Hematopoietic multipotent progenitor cell (in vitro differentiated cells): ENCODE results near the gene ITGAE. TPM values are rescaled to one million over a fixed set of nuclear protein-coding genes. Genes with fewer than 3 reads are reported as not detected.

Experiments used
- DNase-seq, 3 donors: peaks; one replicate each; pipeline ENCODE4 v3.0.0-alpha.2; 2011 to 2015; ENCODE audit warnings: low read depth in 2 of 3, low spot score in 2 of 3
- total RNA-seq: library from RNA; depleted of rRNA; stranded (reverse); fragments of >200 nt; gene quantifications from one replicate; pipeline ENCODE4 v1.2.3, GENCODE V29; 2012

Gene ITGAE
- total RNA-seq, 1 donor: 10.5 TPM

DNA sequence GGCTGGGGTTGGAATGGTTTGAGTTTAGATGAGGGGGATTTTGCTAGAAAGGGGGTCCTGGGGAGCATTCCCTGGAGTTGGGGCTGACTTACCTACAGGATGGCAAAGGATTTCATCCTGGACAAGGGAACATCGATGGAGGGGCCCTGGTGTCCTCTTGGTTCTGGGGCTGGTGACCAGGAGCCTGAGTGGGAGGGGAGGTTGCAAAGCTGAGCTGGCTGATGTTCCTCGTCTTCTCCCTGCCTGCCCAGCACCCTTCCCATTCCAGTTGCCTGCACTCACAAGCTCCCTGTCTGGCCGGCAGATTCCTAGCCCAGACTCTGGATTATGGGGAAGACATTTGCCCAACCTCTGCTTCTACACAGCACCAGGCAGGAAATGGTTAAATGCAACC lies 37.2 kb downstream of the ITGAE start:
- no peak for DNase-seq

DNA sequence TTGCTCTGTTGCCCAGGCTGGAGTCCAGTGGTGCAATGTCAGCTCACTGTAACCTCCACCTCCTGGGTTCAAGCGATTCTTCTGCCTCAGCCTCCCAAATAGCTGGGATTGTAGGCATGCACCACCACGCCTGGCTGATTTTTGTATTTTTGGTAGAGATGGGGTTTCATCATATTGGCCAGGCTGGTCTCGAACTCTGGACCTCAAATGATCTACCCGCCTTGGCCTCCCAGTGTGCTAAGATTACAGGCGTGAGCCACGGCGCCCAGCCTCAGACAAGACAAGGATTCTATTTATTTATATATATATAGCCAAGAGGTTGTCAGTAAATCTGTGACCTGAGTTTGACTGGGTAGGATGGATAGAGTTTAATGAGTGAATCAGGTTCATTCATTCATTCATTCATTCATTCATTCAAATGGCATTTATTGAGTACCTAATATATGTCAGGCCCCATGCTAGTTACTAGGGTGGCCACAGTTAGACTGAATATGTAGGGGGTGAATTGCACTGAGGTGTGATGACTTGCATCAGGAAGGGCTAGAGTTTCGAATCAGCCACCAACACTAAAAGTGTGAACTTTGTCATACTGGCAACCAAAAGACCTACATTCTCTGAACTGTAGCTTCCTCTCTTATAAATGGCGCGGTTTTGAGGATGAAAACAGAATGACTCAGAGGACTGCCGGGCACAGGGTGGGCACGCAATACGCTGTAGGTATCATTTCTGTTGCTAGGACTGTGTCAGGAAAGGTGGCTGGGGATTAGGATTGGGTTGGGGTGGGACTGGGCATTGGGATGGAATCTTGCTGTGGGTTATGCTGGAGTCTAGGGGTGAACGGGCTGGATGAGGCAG lies 37.8 kb downstream of the ITGAE start:
- peak in 1 of 3 donors; percentile 27 for DNase-seq

DNA sequence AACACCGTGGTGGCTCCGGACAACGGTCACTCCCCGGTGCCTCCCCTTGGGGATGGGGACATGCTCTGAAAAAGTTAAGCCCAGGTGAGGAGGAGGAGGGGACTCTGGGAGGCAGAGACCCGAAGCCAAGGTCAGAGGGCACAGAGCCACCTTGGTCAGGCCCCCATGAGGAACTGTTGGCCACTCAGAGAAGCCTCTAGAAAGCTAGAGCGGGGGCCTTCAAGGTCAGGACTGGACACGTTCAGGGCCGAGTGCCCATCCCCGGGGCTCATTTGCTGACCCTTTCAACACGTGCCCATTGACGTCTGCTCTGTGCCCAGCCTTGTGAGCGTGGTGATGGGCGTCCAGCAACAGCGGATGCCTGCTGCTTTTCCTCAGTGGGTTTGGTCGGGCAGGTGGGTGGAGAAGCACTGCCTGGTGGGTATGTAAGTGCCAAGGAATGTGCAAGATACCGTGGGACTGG lies 39.0 kb downstream of the ITGAE start:
- no peak for DNase-seq

DNA sequence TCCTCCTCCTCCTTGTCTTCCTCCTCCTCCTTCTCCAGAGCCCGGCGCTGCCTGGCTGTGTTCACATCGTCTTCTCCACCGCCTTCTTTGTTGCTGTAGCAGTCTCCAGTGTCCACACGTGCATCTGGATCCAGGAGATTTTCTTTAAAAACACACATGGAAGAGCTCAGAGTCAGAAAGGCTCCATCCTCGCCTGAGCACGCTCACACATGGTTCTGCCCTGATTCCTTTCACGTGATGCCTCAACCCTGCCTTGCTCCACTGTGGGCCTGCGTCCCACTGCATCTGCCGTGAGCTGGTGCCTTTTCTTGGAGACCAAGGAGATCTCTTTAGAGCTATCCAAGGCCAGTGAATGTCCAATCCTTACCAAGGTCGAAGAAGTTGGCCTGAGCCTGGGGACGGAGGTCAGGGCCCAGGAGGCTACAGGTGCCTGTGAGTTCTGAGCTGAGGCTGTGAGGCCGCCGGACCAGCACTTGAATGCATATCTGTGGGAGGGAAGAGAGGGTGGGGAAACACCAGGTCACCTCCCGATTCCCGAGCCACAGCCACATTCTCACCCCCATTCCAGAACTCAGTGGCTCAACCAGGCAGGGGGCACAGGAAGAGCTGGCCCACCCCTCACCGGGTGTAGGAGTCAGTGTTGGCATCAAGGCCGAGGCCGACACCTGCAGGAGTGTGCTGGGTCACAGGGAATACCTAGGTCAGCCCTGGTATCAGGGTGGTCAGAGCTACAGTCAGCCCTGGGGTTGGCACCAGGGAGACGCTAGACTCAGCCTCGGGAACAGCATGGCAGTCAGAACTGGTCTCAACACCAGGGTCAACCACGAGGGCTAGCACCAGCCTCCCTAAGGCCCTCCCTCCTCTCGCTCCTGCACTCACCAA lies 39.7 kb downstream of the ITGAE start:
- DNase-seq: no peak

DNA sequence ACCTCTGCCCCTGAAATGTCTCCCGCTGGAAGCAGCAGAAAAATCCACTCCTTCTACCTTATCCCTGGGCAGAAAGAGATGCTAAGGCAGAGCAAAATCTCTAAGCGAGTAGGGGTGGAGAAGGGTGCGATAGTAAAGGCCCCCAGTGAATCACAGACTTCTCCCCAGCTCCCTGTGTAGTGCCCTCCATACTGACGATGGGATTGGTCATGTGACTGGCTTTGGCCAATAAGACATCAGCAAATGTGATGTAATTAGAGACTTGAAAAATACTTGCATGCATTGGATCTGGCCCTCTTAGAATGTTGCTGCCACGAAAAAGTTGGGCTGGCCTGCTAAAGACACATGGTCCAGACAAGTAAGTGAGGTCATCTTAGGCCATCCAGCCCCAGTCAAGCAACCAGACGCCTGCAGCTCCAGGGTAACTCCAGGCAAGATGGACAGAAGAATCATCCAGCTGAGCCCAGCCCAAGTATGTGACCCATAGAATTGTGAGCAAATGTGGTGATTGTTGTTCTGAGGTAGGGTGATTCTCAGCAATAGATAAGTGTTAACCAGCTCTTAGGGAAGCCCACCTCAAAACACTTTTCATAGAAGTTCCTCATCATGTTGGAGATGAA lies 41.3 kb downstream of the ITGAE start:
- no peak for DNase-seq

DNA sequence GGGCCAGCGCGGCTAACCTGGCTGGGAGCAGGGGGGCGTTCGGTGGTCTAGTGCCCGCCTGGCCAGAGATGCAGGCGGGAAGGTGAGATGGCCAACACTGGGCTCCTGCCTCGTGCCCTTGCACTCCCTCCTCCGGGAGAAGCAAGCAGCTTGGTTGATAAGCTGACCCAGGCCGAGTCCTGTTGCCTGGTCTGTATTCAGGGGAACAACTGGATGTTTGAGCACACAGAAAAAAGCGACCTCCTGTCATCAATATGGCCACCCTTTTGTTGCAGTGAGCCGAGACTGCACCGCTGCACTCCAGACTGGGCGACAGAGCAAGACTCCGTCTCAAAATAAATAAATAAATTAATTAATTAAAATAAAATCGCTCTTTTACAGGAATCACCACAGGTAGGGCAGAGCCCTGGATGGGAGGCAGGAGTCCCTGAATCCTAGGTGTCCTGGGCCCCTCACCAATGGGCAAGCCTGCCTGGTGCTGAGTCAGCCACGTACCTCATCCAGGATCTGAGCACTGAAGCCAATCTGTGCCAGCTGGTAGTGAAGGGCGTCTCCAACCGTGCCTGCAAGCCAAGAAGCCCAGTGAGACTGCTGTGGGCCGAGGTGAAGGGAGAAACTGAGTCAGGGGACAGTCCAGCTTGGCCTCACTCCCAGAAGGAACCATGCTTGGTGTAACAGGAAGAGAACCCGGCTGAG lies 45.5 kb downstream of the ITGAE start:
- no peak for DNase-seq

DNA sequence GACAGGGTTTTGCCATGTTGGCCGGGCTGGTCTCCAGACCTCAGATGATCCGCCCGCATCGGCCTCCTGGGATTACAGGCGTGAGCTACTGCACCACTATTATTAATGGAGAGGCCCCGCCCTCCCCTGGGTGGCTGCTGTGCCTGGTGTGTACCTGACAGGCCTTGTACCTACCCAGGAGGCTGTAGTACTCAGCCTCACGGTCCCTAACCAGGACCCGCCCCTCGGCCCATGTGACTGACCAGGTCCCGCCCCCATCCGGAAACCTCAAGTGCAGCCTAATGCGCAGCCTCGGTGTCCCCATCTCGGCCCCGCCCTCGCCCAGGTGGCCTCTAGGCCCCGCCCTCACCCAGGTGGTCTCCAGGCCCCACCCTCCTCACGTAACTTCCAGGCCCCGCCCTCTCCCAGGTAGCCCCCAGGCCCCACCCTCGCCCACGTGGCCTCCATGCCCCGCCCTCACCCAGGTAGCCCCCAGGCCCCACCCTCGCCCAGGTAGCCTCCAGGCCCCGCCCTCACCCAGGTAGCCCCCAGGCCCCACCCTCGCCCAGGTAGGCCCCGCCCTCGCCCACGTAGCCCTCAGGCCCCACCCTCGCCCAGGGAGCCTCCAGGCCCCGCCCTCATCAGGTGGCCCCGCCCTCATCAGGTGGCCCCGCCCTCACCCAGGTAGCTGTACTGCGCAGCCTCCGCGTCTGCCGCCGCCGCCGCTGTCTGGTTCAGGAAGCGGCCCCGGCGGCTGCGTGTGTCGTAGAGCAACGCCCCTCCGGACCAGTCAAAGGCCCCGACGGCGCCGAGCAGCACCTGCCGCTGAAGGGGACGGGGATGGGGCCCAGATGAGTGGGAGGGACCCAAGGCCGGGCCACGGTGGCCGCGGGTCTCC lies 46.3 kb downstream of the ITGAE start:
- DNase-seq: peak; percentile 75 to 86 (median 81)

DNA sequence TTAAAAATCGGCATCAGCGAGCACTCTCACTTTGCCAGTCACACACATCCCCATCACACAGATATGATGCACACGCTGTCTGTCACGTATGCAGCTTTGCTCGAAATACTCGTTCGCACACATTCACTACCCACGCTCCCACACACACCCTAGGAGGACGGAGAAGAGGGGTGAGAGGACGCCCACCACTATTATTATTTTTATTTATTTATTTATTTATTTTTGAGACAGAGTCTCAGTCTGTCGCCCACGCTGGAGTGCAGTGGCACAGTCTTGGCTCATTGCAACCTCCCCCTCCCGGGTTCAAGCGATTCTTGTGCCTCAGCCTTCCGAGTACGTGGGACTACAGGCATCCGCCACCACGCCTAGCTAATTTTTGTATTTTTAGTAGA lies 46.9 kb downstream of the ITGAE start:
- DNase-seq: no peak

DNA sequence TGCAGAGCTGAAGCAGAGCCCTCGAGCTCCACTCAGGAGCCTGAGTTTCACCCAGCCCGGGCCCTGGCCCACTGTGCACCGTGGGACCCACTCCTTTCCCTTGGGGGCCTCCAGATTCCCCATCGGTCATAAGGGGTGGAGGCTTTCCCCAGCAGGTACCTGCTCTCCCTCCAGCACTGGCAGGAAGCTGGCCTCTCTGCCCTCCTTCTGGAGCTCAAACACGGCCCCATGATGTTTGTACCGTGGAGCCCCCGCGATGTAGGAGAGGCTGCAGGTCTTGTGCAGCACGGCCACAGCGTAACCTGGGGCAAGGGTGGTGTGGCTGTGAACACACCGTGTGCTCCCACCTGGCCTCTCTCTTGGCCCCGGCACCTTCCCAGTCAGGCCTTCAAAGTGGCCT lies 47.4 kb downstream of the ITGAE start:
- no peak for DNase-seq

DNA sequence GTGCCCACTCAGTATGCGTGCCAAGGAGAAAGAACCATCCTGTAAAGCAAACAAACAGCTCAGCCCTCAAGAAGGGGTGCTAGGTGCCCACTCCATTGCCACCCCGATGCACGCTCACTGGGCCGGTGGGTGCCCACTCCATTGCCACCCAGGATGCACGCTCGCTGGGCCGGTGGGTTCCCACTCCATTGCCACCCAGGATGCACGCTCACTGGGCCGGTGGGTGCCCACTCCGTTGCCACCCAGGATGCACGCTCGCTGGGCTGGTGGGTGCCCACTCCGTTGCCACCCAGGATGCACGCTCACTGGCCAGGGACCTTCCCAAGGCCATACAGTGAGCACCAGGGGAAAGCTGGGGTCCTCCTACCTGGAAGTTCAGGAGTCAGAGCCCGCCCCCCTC lies 49.2 kb downstream of the ITGAE start:
- DNase-seq: no peak

DNA sequence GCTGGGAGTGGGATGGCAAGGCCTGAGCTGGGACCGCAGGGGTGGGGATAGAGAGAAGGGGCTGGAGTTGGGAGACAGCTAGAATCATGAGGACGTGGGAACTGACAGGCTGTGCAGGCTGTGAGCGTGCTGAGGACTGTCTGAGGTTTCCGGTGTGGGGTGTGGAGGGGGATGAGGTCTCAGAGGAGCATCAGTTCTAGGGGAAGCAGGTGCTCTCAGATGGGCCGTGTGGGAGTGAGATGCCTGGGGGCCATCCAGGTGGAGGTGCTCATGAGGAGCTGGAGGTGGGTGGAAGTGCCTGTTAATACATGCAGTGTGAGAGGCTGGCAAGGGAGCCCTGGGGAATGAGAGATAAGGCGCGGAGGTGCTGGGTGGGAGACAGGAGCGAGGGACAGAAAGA lies 50.1 kb downstream of the ITGAE start:
- DNase-seq: no peak

DNA sequence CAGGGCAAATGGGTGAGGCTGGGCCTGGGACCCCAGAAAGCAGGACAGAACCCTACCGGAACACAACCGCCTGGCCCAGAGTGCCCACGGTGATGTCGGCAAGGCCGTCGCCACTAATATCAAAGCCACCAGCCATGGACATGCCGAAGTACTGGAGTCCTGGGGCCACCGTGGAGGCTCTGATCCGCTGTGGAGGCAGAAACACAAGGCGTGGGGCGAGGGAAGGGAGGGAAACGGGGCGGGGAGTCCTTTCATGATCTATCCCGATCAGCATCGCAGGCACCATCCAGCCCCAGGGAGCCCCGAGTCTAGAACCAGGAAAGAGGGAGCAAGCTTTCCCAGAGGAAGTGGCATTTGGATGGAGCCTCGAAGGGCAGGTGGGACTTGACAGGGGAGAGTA lies 50.7 kb downstream of the ITGAE start:
- DNase-seq: no peak

DNA sequence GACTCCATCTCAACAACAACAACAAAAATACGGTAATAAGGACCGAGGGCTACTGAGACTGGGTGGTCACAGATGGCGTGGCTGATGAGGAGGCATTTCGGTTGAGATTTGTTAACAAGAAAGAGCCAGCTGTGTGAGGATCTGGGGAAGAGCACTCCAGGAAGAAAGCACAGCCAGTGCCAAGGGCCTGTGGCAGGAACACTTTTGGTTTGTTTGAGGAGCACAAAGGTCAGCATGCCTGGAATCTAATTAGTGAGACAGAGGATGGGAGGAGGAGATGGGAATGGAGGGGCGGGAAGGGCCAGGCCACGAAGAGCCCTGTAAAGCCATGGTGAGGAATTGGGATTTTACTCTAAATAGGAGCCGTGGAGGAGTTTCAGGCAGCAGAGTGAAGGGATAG lies 52.4 kb downstream of the ITGAE start:
- DNase-seq: no peak

DNA sequence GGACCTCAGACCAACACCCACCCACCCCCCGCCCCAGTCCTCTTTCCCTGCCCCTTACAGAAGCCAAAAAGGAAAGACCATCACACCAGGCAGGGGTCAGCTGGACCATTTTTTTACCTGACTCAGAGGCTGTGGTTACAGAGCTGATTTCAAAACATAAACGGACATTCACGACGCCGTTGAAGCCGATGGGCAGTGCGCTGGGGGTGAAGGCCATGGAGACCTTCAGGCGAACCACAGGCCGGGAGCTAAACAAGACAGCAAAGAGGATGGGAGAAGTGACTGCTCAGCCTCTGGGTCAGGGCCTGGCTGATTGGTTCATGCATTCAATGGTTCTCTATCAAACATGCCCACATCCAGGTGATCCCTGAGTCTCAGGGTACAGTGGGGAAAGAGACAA lies 53.2 kb downstream of the ITGAE start:
- DNase-seq: no peak

DNA sequence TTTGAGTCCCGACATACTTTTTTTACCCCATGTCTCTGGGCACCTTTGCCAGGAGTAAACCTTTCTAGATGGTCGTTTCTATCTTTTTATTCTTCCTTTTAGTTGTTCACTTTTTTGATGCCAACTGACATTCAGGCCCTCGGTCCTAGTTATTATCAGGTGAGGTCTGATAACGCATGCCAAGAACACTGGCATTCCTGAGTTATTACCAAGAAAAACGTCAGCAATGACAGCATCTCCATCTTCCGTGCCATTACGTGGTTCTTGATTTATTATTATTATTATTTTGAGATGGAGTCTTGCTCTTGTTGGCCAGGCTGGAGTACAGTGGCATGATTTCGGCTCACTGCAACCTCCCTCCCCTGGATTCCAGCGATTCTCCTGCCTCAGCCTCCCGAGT lies 55.9 kb downstream of the ITGAE start:
- DNase-seq: no peak

DNA sequence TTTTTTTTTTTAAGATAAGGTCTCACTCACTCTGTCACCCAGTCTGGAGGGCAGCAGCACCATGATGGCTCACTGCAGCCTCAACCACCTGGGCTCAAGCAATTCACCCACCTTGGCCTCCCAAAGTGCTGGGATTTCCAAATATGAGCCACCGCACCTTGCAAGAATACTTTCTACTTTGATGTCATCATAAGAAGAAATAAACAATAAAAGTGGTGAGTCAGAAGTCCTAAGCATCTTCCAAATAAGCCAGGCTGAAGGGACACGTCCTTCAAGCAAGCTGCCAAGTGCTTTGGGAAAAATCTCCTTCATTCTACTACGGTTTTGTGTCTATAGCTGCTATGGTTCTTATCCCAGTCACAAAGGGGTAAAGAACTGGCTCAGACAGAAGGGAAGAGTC lies 57.0 kb downstream of the ITGAE start:
- no peak for DNase-seq

DNA sequence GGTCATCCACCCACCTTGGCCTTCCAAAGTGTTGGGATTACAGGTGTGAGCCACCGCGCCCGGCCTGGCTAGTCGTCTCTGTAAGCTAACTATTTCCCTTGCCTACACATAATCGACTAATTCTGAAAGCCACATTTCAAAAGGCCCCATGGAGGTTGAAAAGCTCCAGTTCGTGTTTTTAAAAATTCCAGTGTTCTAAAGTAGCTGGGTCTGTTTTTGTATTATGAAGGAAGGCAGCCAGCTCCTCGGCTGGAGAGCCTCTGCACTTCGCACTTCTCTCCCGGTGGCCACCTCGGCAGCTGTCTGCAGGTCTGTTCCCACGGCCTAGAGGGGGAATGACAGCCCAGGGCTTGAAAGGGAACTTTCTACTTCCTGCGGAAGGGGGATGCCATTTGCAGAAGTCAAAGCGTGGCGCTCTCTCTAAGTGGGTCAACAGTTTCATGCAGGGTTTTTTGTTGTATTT lies 60.3 kb downstream of the ITGAE start:
- DNase-seq: peak in 2 of 3 donors; percentile 64 to 71

DNA sequence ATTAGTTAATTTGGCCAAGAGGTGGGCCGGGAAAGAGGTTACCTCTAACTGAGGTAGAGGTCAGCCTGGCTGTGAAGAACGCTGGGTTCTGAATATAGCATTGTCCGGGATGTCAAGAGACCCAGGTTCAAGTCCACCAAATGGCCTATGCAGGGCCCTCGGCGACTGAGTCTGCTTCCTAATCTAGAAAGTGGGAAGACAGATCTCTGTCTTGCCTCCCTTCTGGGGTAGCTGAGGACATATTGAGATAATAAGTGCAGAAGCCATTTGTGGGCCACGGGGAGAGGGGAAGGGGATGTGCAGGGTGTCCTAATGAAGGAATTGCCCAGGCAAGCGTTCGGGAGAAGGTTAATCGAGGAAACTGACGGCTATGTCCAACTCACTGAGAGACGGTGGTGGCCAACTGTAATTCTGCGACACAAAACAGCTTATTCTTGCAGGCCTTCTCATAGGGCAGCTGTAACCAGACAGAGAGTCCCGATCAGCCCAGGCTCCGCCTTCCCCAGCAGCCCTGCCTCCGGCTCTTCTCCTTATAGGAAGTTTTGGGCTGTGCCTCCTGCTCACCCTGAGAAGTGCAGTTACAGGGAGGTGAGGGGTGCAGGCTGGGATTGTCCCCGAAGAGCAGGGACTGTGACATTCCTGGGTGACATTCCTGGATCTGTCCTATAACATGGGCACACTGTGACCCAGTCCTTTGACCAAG lies 61.4 kb downstream of the ITGAE start:
- no peak for DNase-seq
